Epidermal melanocyte (primary cell): ENCODE results near the gene POP4.
A peak's percentile ranks its signal among the peaks of the same experiment; 100 is the strongest.

Experiments used
- DNase-seq: peaks from one replicate; pipeline ENCODE4 v3.0.0; 2011; ENCODE audit warnings: low spot score; ENCODE audit not compliant: insufficient read length

Gene POP4

DNA sequence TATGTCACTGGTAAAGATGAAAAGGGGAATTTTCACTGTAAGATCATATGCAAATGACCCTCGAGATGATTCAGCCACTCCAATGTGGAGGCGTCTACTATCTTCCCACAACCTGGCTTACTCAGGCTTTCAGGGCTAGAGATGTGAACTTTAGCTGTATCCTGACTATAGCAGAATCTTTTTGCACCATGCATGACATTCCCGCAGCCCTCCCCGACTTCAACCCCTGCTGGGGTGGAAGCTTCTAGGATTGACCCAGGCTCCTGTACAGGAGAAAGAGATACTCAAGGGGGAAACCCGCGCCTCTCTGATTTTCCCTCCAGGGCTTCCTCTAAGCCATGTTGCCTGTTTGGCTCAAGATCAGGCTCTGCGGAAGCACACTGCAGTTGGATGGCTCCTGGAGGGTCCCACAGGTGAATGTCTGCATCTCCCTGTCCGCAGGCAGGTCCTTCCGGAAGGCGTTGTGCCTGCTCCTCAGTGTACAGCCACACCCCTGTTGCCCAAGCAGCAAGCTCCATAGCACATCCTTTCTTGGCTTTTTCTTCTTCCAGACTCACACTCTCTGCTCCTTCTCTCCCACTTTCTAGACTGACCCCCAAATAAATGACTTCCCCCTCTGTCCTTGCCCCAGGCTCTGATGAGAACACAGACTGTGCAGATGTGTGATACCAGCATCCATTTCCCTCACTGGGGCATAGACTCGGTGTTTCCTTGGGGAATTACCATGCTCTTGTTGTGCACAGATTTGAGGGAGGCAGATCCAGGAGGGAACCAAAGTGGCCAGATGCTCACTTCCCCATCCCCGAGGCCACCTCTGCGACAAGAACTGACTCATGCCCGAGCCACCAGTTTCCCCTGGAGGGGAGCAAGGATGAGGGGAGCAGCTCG is 29.1 kb upstream of the POP4 start:
- DNase-seq = no peak

GRCh38 chr19:29577649-29577963 is 28.5 kb upstream of the POP4 start:
- DNase-seq = no peak

DNA sequence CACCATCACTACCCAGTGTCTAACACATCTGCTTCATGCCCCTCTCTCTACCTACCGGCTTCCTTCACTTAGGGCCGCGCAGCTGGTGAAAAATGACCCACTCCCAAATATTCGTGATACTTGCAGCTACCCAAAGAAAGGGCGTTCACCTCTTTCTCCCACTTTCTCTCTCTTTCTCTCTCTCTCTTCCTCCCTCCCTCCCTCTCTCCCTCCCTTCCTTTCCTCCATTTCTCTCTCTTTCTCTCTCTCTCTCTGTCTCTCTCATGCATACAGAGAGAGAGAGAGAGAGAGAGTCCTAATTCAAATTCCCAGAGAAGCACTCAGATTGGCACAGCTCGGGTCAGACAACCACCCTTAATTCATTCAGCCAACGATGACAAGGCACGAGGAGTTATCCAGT is 27.7 kb upstream of the POP4 start:
- no peak for DNase-seq

DNA sequence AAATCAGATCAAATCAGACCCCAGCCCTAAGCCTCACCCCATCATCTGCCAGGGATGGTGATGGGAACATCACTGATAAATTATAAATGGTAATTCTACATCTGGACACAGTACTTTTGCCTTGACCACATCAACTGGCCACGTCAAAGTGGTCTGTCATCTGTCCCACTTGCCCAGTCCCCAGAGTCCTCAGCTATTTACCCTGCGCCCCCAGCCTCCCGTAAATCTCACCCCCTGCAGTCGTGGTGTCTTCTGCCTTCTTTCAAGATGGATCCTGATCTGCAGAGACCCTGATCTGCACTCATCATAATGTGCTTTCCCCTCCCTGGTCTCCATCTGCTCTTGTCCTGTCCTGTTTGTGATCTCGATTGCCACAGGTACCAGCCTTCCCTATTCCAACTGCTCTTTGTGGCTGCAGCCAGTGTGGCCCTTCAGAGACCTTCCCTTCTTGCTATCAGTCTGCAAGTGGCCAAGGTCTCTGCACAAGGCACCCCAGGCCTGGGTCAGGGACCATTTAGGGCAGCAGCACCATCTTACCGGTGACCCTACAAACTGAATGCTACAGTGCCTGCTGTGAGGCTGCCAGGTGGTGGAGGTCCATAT is 26.7 kb upstream of the POP4 start:
- no peak for DNase-seq

DNA sequence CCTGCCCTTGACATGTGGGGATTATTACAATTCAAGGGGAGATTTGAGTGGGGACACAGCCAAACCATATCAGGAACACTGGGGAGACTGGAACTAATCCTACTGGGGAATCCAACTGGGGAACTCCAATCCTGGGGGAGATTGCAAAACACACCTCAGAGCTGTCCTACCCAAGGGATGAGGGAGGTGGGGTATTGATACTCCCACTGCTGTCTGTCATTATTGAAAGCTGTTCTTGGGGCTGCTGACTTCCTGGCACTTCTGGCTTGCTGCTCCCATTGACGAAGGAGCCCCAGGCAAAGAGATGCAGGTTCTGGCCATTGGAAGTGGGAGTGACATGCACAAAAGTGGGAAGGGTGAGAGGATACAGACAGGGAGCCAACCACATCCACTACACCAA is 24.7 kb upstream of the POP4 start:
- DNase-seq = no peak

GRCh38 chr19:29583196-29583999 is 22.7 kb upstream of the POP4 start:
- DNase-seq = no peak

- no peak for DNase-seq
Measured at GRCh38 chr19:29586401-29586800, 19.7 kb upstream of the POP4 start.

DNA sequence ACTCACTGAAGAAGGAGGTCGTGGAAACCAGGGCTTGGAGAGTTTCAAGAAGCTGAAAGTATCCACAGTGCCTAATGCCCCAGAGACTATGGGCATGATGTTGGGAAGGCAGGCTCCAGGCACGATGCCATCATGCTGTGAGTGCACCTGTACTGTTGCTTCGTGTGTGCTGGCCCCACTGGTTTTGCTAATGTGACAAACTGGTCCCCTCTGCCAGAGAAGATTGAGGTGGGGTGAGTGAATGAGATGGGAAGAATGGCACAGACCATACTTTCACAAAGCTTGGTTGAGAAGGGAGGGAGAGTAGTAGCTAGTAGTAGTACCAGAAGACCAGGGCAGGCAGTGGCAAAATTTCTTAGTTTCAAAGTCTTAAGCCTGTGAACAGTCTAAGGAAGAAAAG is 19.0 kb upstream of the POP4 start:
- no peak for DNase-seq

DNA sequence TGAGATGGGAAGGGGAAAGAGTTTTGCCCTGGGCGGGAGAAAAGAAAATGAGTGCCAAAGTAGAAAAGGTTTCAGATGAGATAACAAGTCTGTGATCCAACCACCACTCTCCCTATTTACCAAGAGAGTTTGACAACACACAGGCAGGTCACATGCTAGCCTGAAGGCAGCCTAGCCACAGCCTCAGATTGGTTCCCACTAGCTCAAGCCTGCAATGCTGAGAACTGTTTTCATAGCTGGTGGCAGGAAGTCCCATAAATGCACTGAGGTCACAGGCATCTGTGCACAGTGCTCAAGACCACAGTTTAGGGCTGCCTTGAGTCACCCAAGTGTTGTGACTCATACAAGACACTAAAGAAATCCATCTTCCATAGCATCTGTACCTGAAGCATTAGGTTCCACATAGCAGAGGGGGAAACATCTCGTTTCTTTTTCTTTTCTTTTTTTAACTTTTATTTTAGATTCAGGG is 18.5 kb upstream of the POP4 start:
- DNase-seq = no peak

GRCh38 chr19:29588095-29588494 is 18.0 kb upstream of the POP4 start:
- DNase-seq = no peak

DNA sequence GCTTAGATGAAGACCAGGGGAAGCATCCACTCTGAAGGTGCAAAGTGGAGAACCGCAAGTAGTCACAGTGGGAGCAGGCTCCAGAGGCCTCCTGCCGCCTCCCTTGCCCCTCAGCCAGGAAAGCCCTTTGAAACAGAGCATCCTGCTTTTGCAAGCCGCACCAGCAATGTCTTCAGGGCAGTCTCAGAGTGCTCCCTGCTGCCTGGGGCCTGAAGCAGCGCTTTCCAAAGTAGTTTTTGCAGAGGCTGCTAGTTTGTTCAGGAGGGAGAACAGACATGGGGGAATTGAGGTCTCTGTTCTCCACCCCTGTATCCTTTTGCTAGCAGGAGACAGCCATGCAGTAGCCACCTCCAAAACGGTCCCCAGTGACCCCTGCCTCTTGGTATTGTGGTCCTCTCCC is 15.8 kb upstream of the POP4 start:
- no peak for DNase-seq

- DNase-seq = peak; percentile 55
Measured at GRCh38 chr19:29591670-29592069, 14.4 kb upstream of the POP4 start.

DNA sequence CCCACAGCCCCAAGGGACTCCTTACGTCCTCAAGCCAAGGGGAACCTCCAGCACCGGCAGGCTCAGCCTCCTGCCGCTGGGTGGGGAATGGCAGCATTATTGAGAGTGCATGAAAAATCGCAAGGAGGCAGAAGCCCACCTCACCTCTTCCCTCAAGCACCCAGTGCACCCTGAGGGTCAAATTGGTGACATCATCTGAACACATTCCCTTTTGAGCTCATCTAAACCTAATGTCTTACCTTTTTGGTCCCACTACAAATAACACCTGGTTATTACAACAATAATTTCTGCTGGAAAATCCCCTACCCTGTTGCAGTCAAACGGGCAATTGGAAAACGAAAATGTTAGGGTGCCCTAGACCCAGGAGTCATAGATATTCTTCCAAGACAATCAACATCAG is 12.2 kb upstream of the POP4 start:
- DNase-seq = no peak

DNA sequence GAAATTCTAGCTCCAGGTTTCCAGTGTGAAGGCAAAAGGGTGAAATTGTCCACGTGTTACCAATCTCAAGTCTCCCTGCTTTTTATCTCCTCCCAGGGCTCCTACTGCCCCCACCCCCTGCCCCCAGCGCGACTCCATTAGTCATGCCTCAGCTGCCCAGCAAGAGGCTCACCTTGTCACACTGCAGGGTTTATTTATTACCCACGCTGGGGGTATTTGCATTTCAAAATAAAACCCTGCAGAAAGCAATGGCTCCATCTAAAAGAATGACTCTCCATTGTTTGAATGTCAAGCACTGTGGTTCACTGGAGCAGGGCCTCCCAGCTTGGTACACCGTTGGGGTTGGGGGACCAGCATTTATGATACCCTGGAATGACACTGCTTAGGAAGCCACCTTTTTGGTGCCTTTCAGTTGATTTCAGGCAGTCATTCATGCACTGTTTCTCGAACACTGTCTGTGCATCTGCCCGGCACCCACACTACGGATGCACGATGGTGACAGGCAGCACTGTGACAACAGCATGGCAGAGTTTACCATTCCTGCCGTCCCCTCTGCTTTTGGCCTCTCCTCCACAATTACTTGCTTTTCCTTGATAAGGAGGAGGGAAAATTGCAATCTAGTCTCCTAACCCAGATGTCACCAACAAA is 9.9 kb upstream of the POP4 start:
- no peak for DNase-seq

- no peak for DNase-seq
Measured at GRCh38 chr19:29596885-29597525, 9.1 kb upstream of the POP4 start.

GRCh38 chr19:29598036-29598435 is 8.0 kb upstream of the POP4 start:
- DNase-seq = no peak

GRCh38 chr19:29598496-29598895 is 7.6 kb upstream of the POP4 start:
- no peak for DNase-seq

GRCh38 chr19:29603308-29603707 is 2.8 kb upstream of the POP4 start:
- DNase-seq = no peak

GRCh38 chr19:29606420-29606747 is 301 bp downstream of the POP4 start:
- DNase-seq = no peak

DNA sequence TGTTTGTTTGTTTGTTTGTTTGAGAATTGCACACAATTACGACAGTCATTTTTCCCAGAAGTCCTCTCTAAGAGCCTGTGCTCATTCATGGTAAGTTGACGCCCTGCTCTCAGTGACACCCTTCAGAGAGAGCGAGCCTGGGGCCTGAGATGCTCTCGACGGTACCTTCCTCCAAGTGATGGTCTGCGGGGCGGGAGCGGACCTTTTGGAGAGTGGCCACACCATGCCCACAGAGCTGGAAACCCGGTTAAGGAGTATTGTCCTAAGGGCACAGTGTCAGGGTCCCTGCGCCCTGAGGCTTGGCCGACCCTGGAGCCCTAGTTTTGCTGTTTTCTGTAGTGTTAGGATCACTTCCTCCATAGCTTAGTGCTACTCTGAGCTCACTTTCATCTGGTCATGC is 3.6 kb downstream of the POP4 start:
- no peak for DNase-seq

DNA sequence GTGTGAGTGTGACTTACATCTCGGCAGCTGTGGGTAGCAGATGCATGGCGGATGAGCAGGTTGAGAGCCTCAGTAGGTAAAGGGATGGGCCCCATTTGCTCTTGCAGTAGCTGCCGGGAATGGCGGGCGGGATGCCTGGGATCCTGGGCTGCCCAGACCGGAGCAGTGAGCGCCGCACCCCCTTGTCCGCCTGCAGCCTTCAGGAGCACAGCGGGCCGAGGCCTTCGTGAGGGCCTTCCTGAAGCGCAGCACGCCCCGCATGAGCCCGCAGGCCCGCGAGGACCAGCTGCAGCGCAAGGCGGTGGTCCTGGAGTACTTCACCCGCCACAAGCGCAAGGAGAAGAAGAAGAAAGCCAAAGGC is 4.1 kb downstream of the POP4 start:
- no peak for DNase-seq
